Uterus (tissue), 2 donors: ENCODE measurements around the gene POLE.

Experiments used
- CTCF ChIP-seq, 4 experiments: fragments of 200-600 bp in 2 of 4; fragments of 450-650 bp in 2 of 4; sonication (generic) in 2 of 4; IDR thresholded peaks; one replicate each; pipeline ENCODE4 v1.5.1; 2016 to 2019; ENCODE audit warnings: antibody characterized with exemption in 4 of 4, mild to moderate bottlenecking in 2 of 4, moderate library complexity in 1 of 4
- POLR2A ChIP-seq, 2 donors: fragments of 450-650 bp; IDR thresholded peaks; one replicate each; pipeline ENCODE4 v1.6.1; 2016; ENCODE audit warnings: antibody characterized with exemption in 2 of 2, mild to moderate bottlenecking in 1 of 2, moderate library complexity in 1 of 2

GRCh38 chr12:132641811-132642650 is 45.1 kb downstream of the POLE start:
- TF ChIP-seq CTCF (IDR thresholded peaks at IDR 0.05) = no peak
- no peak for TF ChIP-seq POLR2A (IDR thresholded peaks at IDR 0.05)
